Testis (tissue), 2 donors: ENCODE measurements around the gene SEC16B.

ENCODE experiments used
- CTCF ChIP-seq, 3 experiments: fragments of 450-650 bp in 2 of 3; fragments of 200-600 bp in 1 of 3; sonication (generic) in 1 of 3; IDR thresholded peaks; one replicate each; pipeline ENCODE4 v1.5.1; 2016 to 2019; ENCODE audit warnings: antibody characterized with exemption in 3 of 3, mild to moderate bottlenecking in 2 of 3, moderate library complexity in 1 of 3
- POLR2A ChIP-seq: fragments of 450-650 bp; IDR thresholded peaks from one replicate; pipeline ENCODE4 v1.6.1; 2017; ENCODE audit warnings: antibody characterized with exemption, mild to moderate bottlenecking, moderate library complexity

- TF ChIP-seq CTCF (IDR thresholded peaks at IDR 0.05) = no peak
- TF ChIP-seq POLR2A = no peak
Observed at GRCh38 chr1:177983482-177984135, 13.8 kb upstream of the SEC16B start.
